Small intestine (tissue), 7 donors: ENCODE data around the gene EMC8. TPM values are rescaled to one million over a fixed set of nuclear protein-coding genes. Genes with fewer than 3 reads are reported as not detected.

Experiments used
- DNase-seq, 2 donors: peaks; one replicate each; pipeline versions ENCODE4 v3.0.0 to v3.0.0-alpha.2; 2013
- FAIRE-seq: peaks from 2 replicates; lab custom pipeline; 2012; peaks lifted over from hg19 to GRCh38; lab: Jason Lieb, UNC
- H3K27ac ChIP-seq, 3 donors: one replicate each; pipeline ENCODE4 v1.5.1; 2013; ENCODE audit warnings: low read length in 2 of 3, mild to moderate bottlenecking in 2 of 3, control low read depth in 1 of 3, inconsistent platforms in 1 of 3, low read depth in 1 of 3, moderate library complexity in 1 of 3
- H3K27me3 ChIP-seq, 3 donors: one replicate each; pipeline ENCODE4 v1.6.1; 2013; ENCODE audit warnings: low read length in 3 of 3, inconsistent platforms in 1 of 3; ENCODE audit not compliant: control insufficient read depth in 3 of 3, insufficient read depth in 3 of 3
- H3K36me3 ChIP-seq, 3 donors: one replicate each; pipeline ENCODE4 v1.6.1; 2013; ENCODE audit warnings: low read length in 3 of 3, inconsistent platforms in 1 of 3, low read depth in 1 of 3, mild to moderate bottlenecking in 1 of 3, moderate library complexity in 1 of 3; ENCODE audit not compliant: control insufficient read depth in 3 of 3, insufficient read depth in 2 of 3
- H3K4me1 ChIP-seq, 3 donors: one replicate each; pipeline ENCODE4 v1.6.1; 2013; ENCODE audit warnings: low read length in 2 of 3, inconsistent platforms in 1 of 3, low read depth in 1 of 3, mild to moderate bottlenecking in 1 of 3, moderate library complexity in 1 of 3; ENCODE audit not compliant: control insufficient read depth in 3 of 3, insufficient read depth in 2 of 3
- H3K4me3 ChIP-seq, 3 donors: one replicate each; pipeline ENCODE4 v1.5.1; 2013; ENCODE audit warnings: low read length in 3 of 3, control low read depth in 1 of 3, inconsistent platforms in 1 of 3, low read depth in 1 of 3, mild to moderate bottlenecking in 1 of 3, moderate library complexity in 1 of 3
- H3K9me3 ChIP-seq, 2 donors: one replicate each; pipeline ENCODE4 v1.6.1; 2013; ENCODE audit warnings: low read depth in 1 of 2, low read length in 1 of 2; ENCODE audit not compliant: control insufficient read depth in 2 of 2, insufficient read depth in 1 of 2
- WGBS, 3 donors: extraction: QIAGEN DNeasy Blood & Tissue Kit; methylation state at CpG; one replicate each; pipeline ENCODE4 v1.1.7; 2013; 5-methylcytosine and 5-hydroxymethylcytosine counted together
- polyA plus RNA-seq, 4 donors: library from polyadenylated mRNA; stranded (reverse) in 3 of 4; unstranded in 1 of 4; fragments of 200-250 nt in 3 of 4; fragments of 120-200 nt in 1 of 4; gene quantifications; one replicate each; pipeline versions ENCODE4 v1.2.1 to v1.2.3, GENCODE V29; 2013
- donor health status: healthy with polysubstance abuse.
- donor health status: control.
- donor health status: control.
- donor health status: Bipolar disorder and iron deficiency.
- donor health status: healthy.

Gene EMC8
- polyA plus RNA-seq, 4 donors: 16.2 to 21.2 (median 20.1) TPM

- DNase-seq: no peak
- Histone ChIP-seq H3K4me3 (no peak overlapping the region), H3K9me3 (no peaks in the 10 kb centered on the region), H3K27me3 (no peaks in the 10 kb centered on the region), H3K36me3 (peaks cover 0 to 20% (median 7%) of the 10 kb centered on the region in 3 donors), H3K27ac (no peak overlapping the region), H3K4me1 (no peaks in the 10 kb centered on the region)
- whole genome bisulfite sequencing, 3 donors: 73 to 81% (median 78%) methylated on average over 6 of the region's 6 CpGs
- no peak for FAIRE-seq
Observed at GRCh38 chr16:85774136-85774535, 25.2 kb downstream of the EMC8 start.

GRCh38 chr16:85773044-85773443, 26.3 kb downstream of the EMC8 start:
- DNase-seq: no peak
- no peak overlapping the region for H3K4me3 ChIP-seq
- no peaks in the 10 kb centered on the region for H3K4me1 ChIP-seq
- H3K9me3 ChIP-seq: no peaks in the 10 kb centered on the region
- no peaks in the 10 kb centered on the region for H3K27me3 ChIP-seq
- 92 to 94% (median 93%) methylated on average over 6 of the region's 6 CpGs for WGBS, 3 donors
- H3K36me3 ChIP-seq: peaks cover 0 to 11% (median 2%) of the 10 kb centered on the region in 3 donors
- FAIRE-seq: no peak
- no peak overlapping the region for H3K27ac ChIP-seq

- FAIRE-seq (no peak), DNase-seq (no peak)
- Histone ChIP-seq H3K4me3 (no peak overlapping the region), H3K27ac (no peak overlapping the region), H3K27me3 (peaks cover 0 to 7% (median 0%) of the 10 kb centered on the region in 3 donors), H3K36me3 (peaks cover 0 to 6% (median 0%) of the 10 kb centered on the region in 3 donors), H3K9me3 (no peaks in the 10 kb centered on the region), H3K4me1 (no peaks in the 10 kb centered on the region)
- WGBS, 3 donors: 93 to 96% (median 96%) methylated on average over 6 of the region's 6 CpGs
Observed at GRCh38 chr16:85770741-85771140, 28.6 kb downstream of the EMC8 start.

GRCh38 chr16:85768199-85768598, 31.1 kb downstream of the EMC8 start:
- Histone ChIP-seq H3K36me3 (peaks cover 0 to 2% (median 0%) of the 10 kb centered on the region in 3 donors), H3K27ac (no peak overlapping the region), H3K27me3 (peaks cover 0 to 16% (median 0%) of the 10 kb centered on the region in 3 donors), H3K4me3 (no peak overlapping the region), H3K9me3 (no peaks in the 10 kb centered on the region), H3K4me1 (no peaks in the 10 kb centered on the region)
- 65 to 75% (median 72%) methylated on average over 2 of the region's 2 CpGs for WGBS, 3 donors
- FAIRE-seq (no peak), DNase-seq (no peak)

GRCh38 chr16:85767531-85767930, 31.8 kb downstream of the EMC8 start:
- Histone ChIP-seq H3K4me3 (no peak overlapping the region), H3K9me3 (no peaks in the 10 kb centered on the region), H3K27ac (no peak overlapping the region), H3K4me1 (no peaks in the 10 kb centered on the region), H3K36me3 (no peaks in the 10 kb centered on the region), H3K27me3 (peaks cover 0 to 16% (median 0%) of the 10 kb centered on the region in 3 donors)
- FAIRE-seq (no peak), DNase-seq (no peak)
- 44 to 67% (median 50%) methylated on average over 8 of the region's 8 CpGs for WGBS, 3 donors

- Histone ChIP-seq H3K4me1 (no peaks in the 10 kb centered on the region), H3K36me3 (no peaks in the 10 kb centered on the region), H3K27me3 (peaks cover 0 to 16% (median 0%) of the 10 kb centered on the region in 3 donors), H3K9me3 (no peaks in the 10 kb centered on the region), H3K27ac (no peak overlapping the region), H3K4me3 (no peak overlapping the region)
- no peak for FAIRE-seq
- 60 to 66% (median 60%) methylated on average over 7 to 8 of the region's 8 CpGs for WGBS, 3 donors
- DNase-seq: no peak
Observed at GRCh38 chr16:85765767-85766166, 33.6 kb downstream of the EMC8 start.

- DNase-seq: no peak
- Histone ChIP-seq H3K4me1 (no peaks in the 10 kb centered on the region), H3K36me3 (no peaks in the 10 kb centered on the region), H3K4me3 (no peak overlapping the region), H3K9me3 (no peaks in the 10 kb centered on the region), H3K27ac (no peak overlapping the region), H3K27me3 (peaks cover 0 to 16% (median 0%) of the 10 kb centered on the region in 3 donors)
- no peak for FAIRE-seq
- WGBS, 3 donors: 50 to 58% (median 58%) methylated on average over 8 of the region's 8 CpGs
Observed at GRCh38 chr16:85765211-85765610, 34.1 kb downstream of the EMC8 start.

- FAIRE-seq (no peak), DNase-seq (no peak)
- Histone ChIP-seq H3K27me3 (peaks cover 0 to 16% (median 0%) of the 10 kb centered on the region in 3 donors), H3K27ac (no peak overlapping the region), H3K4me1 (no peaks in the 10 kb centered on the region), H3K36me3 (no peaks in the 10 kb centered on the region), H3K4me3 (no peak overlapping the region), H3K9me3 (no peaks in the 10 kb centered on the region)
- 72 to 82% (median 81%) methylated on average over 2 of the region's 2 CpGs for WGBS, 3 donors
Observed at GRCh38 chr16:85763616-85764015, 35.7 kb downstream of the EMC8 start.

- Histone ChIP-seq H3K4me1 (no peaks in the 10 kb centered on the region), H3K36me3 (no peaks in the 10 kb centered on the region), H3K27me3 (peaks cover 0 to 16% (median 0%) of the 10 kb centered on the region in 3 donors), H3K9me3 (no peaks in the 10 kb centered on the region), H3K27ac (no peak overlapping the region), H3K4me3 (no peak overlapping the region)
- no peak for FAIRE-seq
- 71 to 87% (median 83%) methylated on average over 12 of the region's 12 CpGs for WGBS, 3 donors
- no peak for DNase-seq
Observed at GRCh38 chr16:85762970-85763369, 36.4 kb downstream of the EMC8 start.
